HG02840 (cell line): ENCODE results near the gene FCRL6.
A peak's percentile ranks its signal among the peaks of the same experiment; 100 is the strongest.

Experiments
- ATAC-seq: cut with Tn5 transposase; IDR thresholded peaks from one replicate; pipeline ENCODE4 v1.9.1; 2021; ENCODE audit warnings: mild to moderate bottlenecking, moderate library complexity, moderate number of reproducible peaks; ENCODE audit not compliant: unreplicated experiment, low FRiP score

FCRL6 gene

GRCh38 chr1:159831412-159832141 is 29.4 kb downstream of the FCRL6 start:
- no peak for ATAC-seq

- ATAC-seq: no peak
These were observed 30.1 kb downstream of the FCRL6 start for GRCh38 chr1:159832309-159832708.

- ATAC-seq: no peak
These were observed 33.2 kb downstream of the FCRL6 start for GRCh38 chr1:159835356-159835755.

GRCh38 chr1:159835862-159836525 is 33.8 kb downstream of the FCRL6 start:
- no peak for ATAC-seq

- peak; percentile 52 for ATAC-seq
These were observed 36.6 kb downstream of the FCRL6 start for GRCh38 chr1:159838715-159839114.

GRCh38 chr1:159839116-159839849 is 37.1 kb downstream of the FCRL6 start:
- ATAC-seq: peak; percentile 49

- no peak for ATAC-seq
These were observed 39.6 kb downstream of the FCRL6 start for GRCh38 chr1:159841749-159842148.

GRCh38 chr1:159843459-159843858 is 41.3 kb downstream of the FCRL6 start:
- no peak for ATAC-seq

GRCh38 chr1:159845751-159846629 is 43.8 kb downstream of the FCRL6 start:
- no peak for ATAC-seq

- ATAC-seq: no peak
These were observed 45.1 kb downstream of the FCRL6 start for GRCh38 chr1:159847231-159847630.

GRCh38 chr1:159848326-159848725 is 46.2 kb downstream of the FCRL6 start:
- no peak for ATAC-seq

- ATAC-seq: no peak
These were observed 47.6 kb downstream of the FCRL6 start for GRCh38 chr1:159849626-159850366.

GRCh38 chr1:159851407-159851806 is 49.2 kb downstream of the FCRL6 start:
- ATAC-seq: no peak

- ATAC-seq: no peak
These were observed 51.4 kb downstream of the FCRL6 start for GRCh38 chr1:159853417-159854115.

GRCh38 chr1:159854116-159854692 is 52.0 kb downstream of the FCRL6 start:
- ATAC-seq: no peak

GRCh38 chr1:159854693-159855192 is 52.6 kb downstream of the FCRL6 start:
- ATAC-seq: no peak

GRCh38 chr1:159855709-159856108 is 53.5 kb downstream of the FCRL6 start:
- ATAC-seq: no peak

- ATAC-seq: no peak
These were observed 54.4 kb downstream of the FCRL6 start for GRCh38 chr1:159856576-159856975.

- ATAC-seq: no peak
These were observed 55.7 kb downstream of the FCRL6 start for GRCh38 chr1:159857889-159858288.
